Heart left ventricle (tissue), 16 donors: ENCODE results near the gene TNPO3. TPM values are rescaled to one million over a fixed set of nuclear protein-coding genes. Genes with fewer than 3 reads are reported as not detected.
"Not testable (repeated sequence)": the region's sequence is repeated elsewhere in the genome, so short reads cannot be mapped to it uniquely, and the experiment has no call there.

Experiments used
- ATAC-seq, 4 donors: fragments of 200-7000 bp; cut with Tn5 transposase; one replicate each; pipeline ENCODE4 v1.9.1; 2020 to 2022; ENCODE audit warnings: moderate library complexity in 4 of 4, mild to moderate bottlenecking in 3 of 4, moderate number of reproducible peaks in 1 of 4
- DNase-seq, 5 donors: peaks; one replicate each; pipeline ENCODE4 v3.0.0-alpha.2; 2020
- H3K27ac ChIP-seq, 12 donors: fragments of 200-600 bp; sonication (generic) in 4 of 12; one replicate each; pipeline versions ENCODE4 v1.5.0 to v1.8.0; 2016 to 2022; ENCODE audit warnings: mild to moderate bottlenecking in 2 of 12
- H3K27me3 ChIP-seq, 9 donors: fragments of 200-600 bp; sonication (generic) in 2 of 9; one replicate each; pipeline versions ENCODE4 v1.5.1 to v1.8.0; 2016 to 2022; ENCODE audit warnings: mild to moderate bottlenecking in 3 of 9
- H3K36me3 ChIP-seq, 9 donors: fragments of 200-600 bp; sonication (generic) in 2 of 9; one replicate each; pipeline versions ENCODE4 v1.5.0 to v1.8.0; 2018 to 2022; ENCODE audit warnings: mild to moderate bottlenecking in 2 of 9
- H3K4me1 ChIP-seq, 12 donors: fragments of 200-600 bp; sonication (generic) in 4 of 12; one replicate each; pipeline versions ENCODE4 v1.5.0 to v1.8.0; 2016 to 2022; ENCODE audit warnings: mild to moderate bottlenecking in 3 of 12
- H3K4me3 ChIP-seq, 12 donors: fragments of 200-600 bp; sonication (generic) in 4 of 12; one replicate each; pipeline versions ENCODE4 v1.5.0 to v1.8.0; 2017 to 2022; ENCODE audit warnings: mild to moderate bottlenecking in 9 of 12, moderate library complexity in 4 of 12
- H3K9me3 ChIP-seq, 12 donors: fragments of 200-600 bp; sonication (generic) in 4 of 12; one replicate each; pipeline versions ENCODE4 v1.5.0 to v1.8.0; 2016 to 2022; ENCODE audit warnings: mild to moderate bottlenecking in 1 of 12
- POLR2A ChIP-seq, 2 donors: fragments of 450-650 bp; IDR thresholded peaks; one replicate each; pipeline ENCODE4 v1.6.1; 2017; ENCODE audit warnings: antibody characterized with exemption in 2 of 2, mild to moderate bottlenecking in 2 of 2, moderate library complexity in 2 of 2
- WGBS, 4 donors: extraction: QIAGEN DNeasy Blood & Tissue Kit in 2 of 4; methylation state at CpG; one replicate each; pipeline versions ENCODE4 v1.1.5 to v1.1.7; 2013 to 2018; 5-methylcytosine and 5-hydroxymethylcytosine counted together
- intact Hi-C, 10 donors: fragments of 100-400 bp; cut with DNase I; formaldehyde crosslinking; loops; one replicate each; pipeline versions ENCODE4 v1.11.1 to v1.14.2; 2022
- polyA plus RNA-seq, 2 donors: library from polyadenylated mRNA; stranded (reverse); fragments of 200-250 nt; gene quantifications; one replicate each; pipeline ENCODE4 v1.2.3, GENCODE V29; 2013
- total RNA-seq, 9 donors: library from RNA; depleted of rRNA in 2 of 9; stranded (reverse); fragments of >200 nt in 2 of 9; fragmentation: NEBNext Ultra II Directional in 3 of 9; extraction: Animal tissue kit (Norgen Biotek cat#: 25700) in 3 of 9; gene quantifications; one replicate each; pipeline versions ENCODE4 v1.1.0 to v1.2.4, GENCODE V29; 2016 to 2023
- TF ChIP-seq, protein P1 (sequence below), 12 donors: fragments of 200-600 bp; sonication (generic) in 4 of 12; IDR thresholded peaks; one replicate each; pipeline versions ENCODE4 v1.5.0 to v1.8.0; 2018 to 2022; ENCODE audit warnings: antibody characterized with exemption in 12 of 12, mild to moderate bottlenecking in 5 of 12
- donor health status: ischemic (EF 13 %, LVEDD 7.1; RV severe dilation, severe dysfunction).
- donor health status: healthy with polysubstance abuse.
- donor health status: DM: no; HTN: yes; CAD: no.
- donor health status: DM: no; HTN: no; CAD: no.
- donor health status: ischemic (EF 25% LVEDD 6.9; RV normal size, moderate dysfunction).
- donor health status: ischemic (EF 25% LVEDD 5.7; RV mildly dilated, moderate dysfunction).
- donor health status: healthy.
- donor health status: DM: yes; HTN: yes; CAD: no.
- donor health status: ischemic (EF 35%, LVEDD 5.7; RV mildly dilated, moderate dysfunction).
- donor health status: nonischemic (EF 11% LVEDD 7.7; RV severe dilation, severe dysfunction).
- donor health status: DM: yes; HTN: yes; CAD: no.
- donor health status: PGD.
- donor health status: ischemic (EF 29% LVEDD 5.4; RV normal size, mild dysfunction).
- donor health status: nonischemic (EF 23%, LVEDD 6.1; RV moderate dilation, normal function).

TNPO3 gene
- total and polyA plus RNA-seq, 11 donors, result 11.0 to 42.4 (median 31.3) TPM

DNA sequence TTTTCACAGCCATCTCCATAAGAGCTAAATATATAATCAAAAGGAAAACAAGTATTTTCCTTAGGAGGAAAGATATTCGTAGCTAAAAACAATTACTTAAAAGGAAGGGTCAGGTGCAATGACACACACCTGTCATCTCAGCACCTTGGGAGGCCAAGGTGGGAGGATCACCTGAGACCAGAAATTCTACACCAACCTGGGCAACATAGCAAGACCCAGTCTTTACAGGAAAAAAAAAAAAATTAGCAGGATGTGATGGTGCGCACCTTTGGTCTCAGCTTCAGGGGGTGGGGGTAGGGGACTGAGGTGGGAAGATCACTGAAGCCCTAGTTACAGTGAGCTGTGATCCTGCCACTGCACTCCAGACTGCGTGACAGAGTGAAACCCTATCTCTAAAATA lies 11.9 kb downstream of the TNPO3 start:
- no peak overlapping the region for H3K27ac ChIP-seq
- peaks cover 0 to 45% (median 10%) of the 10 kb centered on the region in 12 donors for H3K4me1 ChIP-seq
- DNase-seq, result no peak
- TF ChIP-seq POLR2A (IDR thresholded peaks at IDR 0.05), result no peak
- TF ChIP-seq, protein P1, sequence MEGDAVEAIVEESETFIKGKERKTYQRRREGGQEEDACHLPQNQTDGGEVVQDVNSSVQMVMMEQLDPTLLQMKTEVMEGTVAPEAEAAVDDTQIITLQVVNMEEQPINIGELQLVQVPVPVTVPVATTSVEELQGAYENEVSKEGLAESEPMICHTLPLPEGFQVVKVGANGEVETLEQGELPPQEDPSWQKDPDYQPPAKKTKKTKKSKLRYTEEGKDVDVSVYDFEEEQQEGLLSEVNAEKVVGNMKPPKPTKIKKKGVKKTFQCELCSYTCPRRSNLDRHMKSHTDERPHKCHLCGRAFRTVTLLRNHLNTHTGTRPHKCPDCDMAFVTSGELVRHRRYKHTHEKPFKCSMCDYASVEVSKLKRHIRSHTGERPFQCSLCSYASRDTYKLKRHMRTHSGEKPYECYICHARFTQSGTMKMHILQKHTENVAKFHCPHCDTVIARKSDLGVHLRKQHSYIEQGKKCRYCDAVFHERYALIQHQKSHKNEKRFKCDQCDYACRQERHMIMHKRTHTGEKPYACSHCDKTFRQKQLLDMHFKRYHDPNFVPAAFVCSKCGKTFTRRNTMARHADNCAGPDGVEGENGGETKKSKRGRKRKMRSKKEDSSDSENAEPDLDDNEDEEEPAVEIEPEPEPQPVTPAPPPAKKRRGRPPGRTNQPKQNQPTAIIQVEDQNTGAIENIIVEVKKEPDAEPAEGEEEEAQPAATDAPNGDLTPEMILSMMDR (IDR thresholded peaks at IDR 0.05), result no peak
- intact Hi-C loops, result no loop called here
- peaks cover 0 to 29% (median 16%) of the 10 kb centered on the region in 9 donors for H3K36me3 ChIP-seq
- ATAC-seq, result no peak
- WGBS, 4 donors, result 88 to 92% (median 90%) methylated on average over 3 of the region's 3 CpGs
- no peak overlapping the region for H3K4me3 ChIP-seq
- no peaks in the 10 kb centered on the region for H3K9me3 ChIP-seq
- H3K27me3 ChIP-seq, result no peaks in the 10 kb centered on the region

DNA sequence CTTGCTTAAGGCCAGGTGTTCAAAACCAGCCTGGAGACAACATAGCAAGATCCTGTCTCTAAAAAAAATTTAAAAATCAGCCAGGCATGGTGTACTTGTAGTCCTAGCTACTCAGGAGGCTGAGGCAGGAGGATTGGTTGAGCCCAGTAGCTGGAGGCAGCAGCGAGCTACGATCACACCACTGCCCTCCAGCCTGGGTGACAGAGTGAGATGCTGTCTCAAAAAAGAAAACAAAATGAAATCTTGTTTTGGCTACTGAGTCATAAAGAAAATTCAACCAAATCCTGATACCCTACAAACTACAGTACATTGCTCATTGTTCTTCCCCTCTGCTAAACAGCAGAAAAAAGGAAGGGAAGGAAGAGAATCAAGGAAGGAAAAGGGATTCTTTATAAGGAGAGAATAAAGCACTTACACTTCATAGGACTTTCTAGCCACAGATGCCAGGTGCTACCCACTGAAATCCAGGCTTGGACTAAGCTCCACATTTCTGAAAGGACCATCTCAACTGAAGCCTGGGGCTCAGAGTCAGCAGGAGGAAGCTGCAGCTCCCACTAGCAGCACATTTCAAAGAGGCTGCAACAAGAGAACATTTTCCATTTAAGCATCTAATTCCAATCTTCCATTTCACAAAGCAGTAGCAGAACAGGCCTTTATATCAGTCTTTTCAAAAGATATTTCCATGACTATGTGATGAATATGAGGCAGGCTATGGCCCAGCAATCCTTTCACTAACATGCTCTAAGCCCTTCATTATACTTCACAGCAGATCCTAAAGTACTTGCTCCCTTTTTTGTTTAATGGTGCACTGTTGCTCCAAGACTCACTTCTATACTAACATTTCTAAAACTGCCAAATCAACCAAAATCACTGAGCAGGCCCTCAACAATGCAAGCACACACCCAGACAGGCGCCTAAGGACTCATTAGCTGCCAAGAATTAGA lies 13.5 kb downstream of the TNPO3 start:
- Histone ChIP-seq H3K27me3 (no peaks in the 10 kb centered on the region), H3K4me3 (no peak overlapping the region), H3K36me3 (peaks cover 0 to 43% (median 24%) of the 10 kb centered on the region in 9 donors), H3K4me1 (peaks cover 0 to 39% (median 10%) of the 10 kb centered on the region in 12 donors), H3K9me3 (no peaks in the 10 kb centered on the region), H3K27ac (no peak overlapping the region)
- TF ChIP-seq, protein P1 (IDR thresholded peaks at IDR 0.05), result no peak
- DNase-seq (no peak), ATAC-seq (no peak)
- intact Hi-C loops, result no loop called here
- WGBS, 4 donors, result 85 to 93% (median 92%) methylated on average over 3 of the region's 3 CpGs

DNA sequence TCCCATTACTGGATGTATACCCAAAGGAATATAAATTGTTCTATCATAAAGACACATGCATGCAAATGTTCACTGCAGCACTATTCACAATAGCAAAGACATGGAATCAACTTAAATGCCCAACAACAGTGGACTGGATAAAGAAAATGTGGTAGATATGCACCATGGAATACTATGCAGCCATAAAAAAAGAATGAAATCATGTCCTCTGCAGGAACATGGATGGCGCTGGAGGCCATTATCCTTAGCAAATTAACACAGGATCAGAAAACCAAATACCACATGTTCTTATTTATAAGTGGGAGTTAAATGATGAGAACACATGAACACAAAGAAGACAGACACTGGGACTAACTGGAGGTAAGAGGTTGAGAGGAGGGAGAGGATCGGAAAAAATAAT lies 16.4 kb downstream of the TNPO3 start:
- H3K9me3 ChIP-seq, H3K4me3 ChIP-seq, ATAC-seq, DNase-seq, intact Hi-C loops, H3K27ac ChIP-seq, H3K27me3 ChIP-seq: not testable (repeated sequence)
- peaks cover 0 to 65% (median 39%) of the 10 kb centered on the region in 9 donors for H3K36me3 ChIP-seq
- WGBS, 4 donors, result 96 to 98% (median 97%) methylated on average over 2 of the region's 2 CpGs
- H3K4me1 ChIP-seq, result peaks cover 0 to 17% (median 2%) of the 10 kb centered on the region in 12 donors

DNA sequence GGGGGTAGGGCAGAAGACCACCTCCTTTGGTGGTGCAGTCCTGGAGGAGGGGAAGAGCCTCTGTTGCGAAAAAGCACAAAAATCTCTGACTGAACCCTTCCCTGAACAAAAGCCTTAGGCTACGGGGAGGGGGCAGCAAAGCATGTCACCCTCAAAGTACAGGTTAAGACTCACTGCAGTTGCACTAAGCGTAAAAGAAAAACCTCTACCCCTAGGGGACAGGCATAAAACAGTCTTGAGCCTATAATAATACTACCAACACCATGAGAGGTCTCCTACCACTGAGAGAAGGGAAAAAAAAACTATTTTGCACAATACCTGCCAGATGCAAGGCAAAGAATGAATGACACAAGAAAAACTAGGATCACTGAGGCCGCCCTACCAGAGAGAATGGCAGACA lies 17.3 kb downstream of the TNPO3 start:
- no peak for DNase-seq
- Histone ChIP-seq H3K4me1 (peaks cover 0 to 12% (median 0%) of the 10 kb centered on the region in 12 donors), H3K27me3 (no peaks in the 10 kb centered on the region), H3K9me3 (no peaks in the 10 kb centered on the region), H3K27ac (no peak overlapping the region), H3K4me3 (no peak overlapping the region), H3K36me3 (peaks cover 0 to 72% (median 44%) of the 10 kb centered on the region in 9 donors)
- TF ChIP-seq, protein P1 (IDR thresholded peaks at IDR 0.05), result no peak
- no peak for TF ChIP-seq POLR2A (IDR thresholded peaks at IDR 0.05)
- intact Hi-C loops, result no loop called here
- 92 to 99% (median 97%) methylated on average over 4 of the region's 4 CpGs for WGBS, 4 donors
- no peak for ATAC-seq
